ENCODE data around the gene PGLYRP4. TPM values are rescaled to one million over a fixed set of nuclear protein-coding genes. Genes with fewer than 3 reads are reported as not detected.

The PGLYRP4 gene
- total RNA-seq, 4 donors from 2014 or later: not detected

GRCh38 chr1:153364766-153365666 is 16.4 kb upstream of the PGLYRP4 start:
- intact Hi-C loops (cut with DNase I; ENCODE audit: low total_unique reads): no loop called here
- peaks cover 0 to 14% of the 10 kb centered on the region in 2 donors for H3K4me1 ChIP-seq
- in situ Hi-C loops (cut with MboI; ENCODE audit: low sequenced_read_pairs in 4 of 4): loop anchor here in 2 of 4 donors (25.0 kb wide), 2 partner anchors 372 to 647 kb away; partner anchors contain the start of gene INTS3 (in 1 of the 2)
- DNase-seq: peak in 1 of 2 donors; percentile 48
- ATAC-seq: peak; percentile 84 to 95
- TF ChIP-seq CTCF (IDR thresholded peaks at IDR 0.05 in 4 of 5, conservative IDR thresholded peaks at IDR 0.05 in 1 of 5): no peak
- no peak for TF ChIP-seq POLR2A (IDR thresholded peaks at IDR 0.05)
- no peaks in the 10 kb centered on the region for H3K36me3 ChIP-seq
- no peak overlapping the region for H3K27ac ChIP-seq
- H3K4me3 ChIP-seq: no peak overlapping the region
- no peaks in the 10 kb centered on the region for H3K9me3 ChIP-seq
- no peaks in the 10 kb centered on the region for H3K27me3 ChIP-seq

- H3K27ac ChIP-seq: no peak overlapping the region
- ATAC-seq (no peak), DNase-seq (no peak)
- in situ Hi-C loops (cut with MboI; ENCODE audit: low sequenced_read_pairs in 4 of 4): loop anchor here in 2 of 4 donors (25.0 kb wide), 2 partner anchors 373 to 648 kb away; partner anchors contain the start of gene INTS3 (in 1 of the 2)
- no peaks in the 10 kb centered on the region for H3K36me3 ChIP-seq
- no peak for TF ChIP-seq POLR2A (IDR thresholded peaks at IDR 0.05)
- no peaks in the 10 kb centered on the region for H3K27me3 ChIP-seq
- no peak overlapping the region for H3K4me3 ChIP-seq
- H3K9me3 ChIP-seq: no peaks in the 10 kb centered on the region
- H3K4me1 ChIP-seq: peaks cover 0 to 14% of the 10 kb centered on the region in 2 donors
- intact Hi-C loops (cut with DNase I; ENCODE audit: low total_unique reads): no loop called here
Measured at GRCh38 chr1:153364156-153364555, 15.5 kb upstream of the PGLYRP4 start.

- no peak overlapping the region for H3K4me3 ChIP-seq
- H3K9me3 ChIP-seq: no peaks in the 10 kb centered on the region
- no peaks in the 10 kb centered on the region for H3K36me3 ChIP-seq
- ATAC-seq (no peak), DNase-seq (no peak)
- H3K27ac ChIP-seq: no peak overlapping the region
- intact Hi-C loops (cut with DNase I; ENCODE audit: low total_unique reads): no loop called here
- H3K4me1 ChIP-seq: peaks cover 0 to 14% of the 10 kb centered on the region in 2 donors
- no peak for TF ChIP-seq CTCF (IDR thresholded peaks at IDR 0.05 in 4 of 5, conservative IDR thresholded peaks at IDR 0.05 in 1 of 5)
- TF ChIP-seq POLR2A (IDR thresholded peaks at IDR 0.05): no peak
- in situ Hi-C loops (cut with MboI; ENCODE audit: low sequenced_read_pairs in 4 of 4): loop anchor here in 2 of 4 donors (25.0 kb wide), 2 partner anchors 374 to 649 kb away; partner anchors contain the start of gene INTS3 (in 1 of the 2)
- no peaks in the 10 kb centered on the region for H3K27me3 ChIP-seq
Measured at GRCh38 chr1:153363641-153364040, 15.0 kb upstream of the PGLYRP4 start.

GRCh38 chr1:153362187-153362775 is 13.6 kb upstream of the PGLYRP4 start:
- intact Hi-C loops (cut with DNase I; ENCODE audit: low total_unique reads): no loop called here
- DNase-seq: no peak
- no peak for ATAC-seq

More at GRCh38 chr1:153362187-153362775, 13.6 kb upstream of the PGLYRP4 start:
- TF ChIP-seq POLR2A (IDR thresholded peaks at IDR 0.05) (no peak), CTCF (IDR thresholded peaks at IDR 0.05 in 4 of 5, conservative IDR thresholded peaks at IDR 0.05 in 1 of 5) (no peak)
- H3K9me3 ChIP-seq: no peaks in the 10 kb centered on the region
- in situ Hi-C loops (cut with MboI; ENCODE audit: low sequenced_read_pairs in 4 of 4): loop anchor here in 2 of 4 donors (25.0 kb wide), 2 partner anchors 375 to 650 kb away; partner anchors contain the start of gene INTS3 (in 1 of the 2)
- no peak overlapping the region for H3K4me3 ChIP-seq
- H3K4me1 ChIP-seq: peaks cover 5 to 23% of the 10 kb centered on the region in 2 donors
- no peak overlapping the region for H3K27ac ChIP-seq
- H3K27me3 ChIP-seq: no peaks in the 10 kb centered on the region
- H3K36me3 ChIP-seq: no peaks in the 10 kb centered on the region

All from gastrocnemius medialis (tissue), 4 donors.